Smooth muscle cell of the coronary artery (primary cell): ENCODE measurements around the gene UPK3B. TPM values are rescaled to one million over a fixed set of nuclear protein-coding genes. Genes with fewer than 3 reads are reported as not detected.

ENCODE experiments used
- total RNA-seq: library from RNA; depleted of rRNA; stranded (reverse); fragments of >200 nt; gene quantifications from 2 replicates; pipeline ENCODE4 v1.2.3, GENCODE V29; 2014; ENCODE audit warnings: low replicate concordance

UPK3B gene
- total RNA-seq: 0.08 TPM in 1 of 2 replicates, not detected in the other

DNA sequence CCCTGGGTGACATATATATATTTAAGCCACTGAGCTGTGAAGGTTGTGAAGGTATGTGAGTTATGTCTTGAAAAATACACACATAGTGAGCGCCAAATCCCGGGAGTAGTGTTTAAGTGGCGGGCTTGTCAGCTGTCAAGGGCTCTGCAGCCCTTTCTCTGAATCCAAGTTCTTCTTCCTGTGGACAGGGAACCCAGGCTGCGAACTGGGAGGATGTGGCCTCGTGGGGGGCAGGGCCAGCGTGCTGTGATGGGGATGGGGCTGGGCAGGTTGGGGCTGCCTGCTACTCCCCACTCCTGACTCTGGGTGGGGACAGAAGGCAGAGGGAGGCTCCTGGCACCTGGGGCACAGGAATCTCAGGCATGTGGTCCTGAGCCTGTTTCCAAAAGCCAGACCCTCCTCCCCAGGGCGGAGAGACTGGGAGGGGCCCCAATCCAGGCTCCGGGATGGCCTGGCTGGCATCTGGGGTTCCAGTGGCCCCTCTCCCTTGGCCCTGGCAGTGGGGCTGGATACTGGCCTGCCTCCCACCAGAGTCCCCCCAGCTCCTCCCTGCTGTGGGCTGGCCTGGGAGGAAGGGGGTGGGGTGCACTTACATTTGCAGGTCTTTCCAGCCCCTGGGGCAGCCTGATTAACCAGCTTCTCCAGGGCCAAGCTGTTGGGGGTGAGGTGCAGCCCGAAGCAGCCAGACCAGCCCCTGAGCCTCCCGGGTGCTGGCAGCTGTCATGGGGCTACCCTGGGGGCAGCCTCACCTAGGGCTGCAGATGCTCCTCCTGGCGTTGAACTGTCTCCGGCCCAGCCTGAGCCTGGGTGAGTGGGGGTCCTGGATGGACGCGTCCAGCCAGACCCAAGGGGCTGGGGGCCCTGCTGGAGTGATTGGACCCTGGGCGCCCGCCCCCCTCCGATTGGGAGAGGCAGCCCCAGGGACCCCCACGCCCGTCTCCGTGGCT is at the start of gene UPK3B:
TSS of gene UPK3B (plus strand) at position 622 of the 947 bp plus-strand sequence. CDS start at position 723, 101 bp downstream.

DNA sequence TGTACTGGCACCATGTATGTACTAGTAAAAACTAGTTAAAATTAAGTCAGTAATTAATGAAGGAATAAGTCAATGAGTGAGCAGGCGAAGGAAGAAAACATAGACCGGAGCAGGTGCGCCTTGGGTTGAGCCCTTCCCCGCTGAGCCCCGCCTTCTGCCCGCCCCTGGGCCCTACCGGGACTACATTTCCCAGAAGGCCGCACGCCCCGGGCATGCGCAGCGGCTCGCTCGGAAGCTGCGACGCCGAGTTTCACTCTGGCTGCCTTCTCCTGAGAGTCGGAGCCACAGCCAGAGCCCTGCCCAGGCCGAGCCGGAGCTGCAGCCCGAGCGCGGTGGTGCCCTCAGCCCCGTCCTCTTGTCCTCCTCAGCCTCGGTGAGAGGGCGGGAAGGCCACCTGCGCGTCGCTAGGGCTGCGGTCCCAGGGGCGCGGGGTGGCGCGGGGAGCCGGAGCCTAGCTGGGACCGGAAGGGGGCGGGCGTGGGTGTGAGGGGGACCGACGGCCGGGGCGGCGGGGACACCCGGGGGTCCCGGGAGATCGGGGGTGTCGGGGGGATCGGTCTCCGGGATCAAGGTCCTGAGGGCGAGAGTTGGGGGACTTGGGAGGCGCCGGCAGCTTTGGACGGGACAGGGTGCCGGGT is 48.8 kb upstream of the UPK3B start, which contains the start of gene DTX2:
TSS of gene DTX2 (plus strand) at position 246 of the 638 bp plus-strand sequence. CDS start 18,801 bp downstream, outside the sequence.

DNA sequence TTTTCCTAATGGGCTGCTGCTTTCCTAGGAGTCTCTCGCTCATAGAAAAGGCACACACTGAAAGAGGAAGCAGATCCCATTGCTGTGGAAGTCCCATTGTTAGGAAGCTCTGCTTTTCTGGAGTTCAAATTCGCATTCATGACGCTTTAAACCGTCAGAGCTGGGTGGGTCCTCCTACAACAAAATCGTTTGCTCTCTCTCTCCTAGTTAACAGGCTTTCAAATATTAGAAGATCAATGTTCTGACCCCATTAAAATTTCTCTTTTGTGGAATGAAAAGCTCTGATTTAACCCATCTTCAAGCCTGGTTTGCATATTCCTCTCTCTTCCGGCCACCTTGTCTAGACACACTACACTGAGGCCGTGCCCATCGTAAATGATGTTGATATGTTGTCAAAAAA is 32.8 kb downstream of the UPK3B start, which contains the start of gene SPDYE16:
TSS of gene SPDYE16 (minus strand) at position 101 of the 400 bp plus-strand sequence. CDS start 1,838 bp downstream, outside the sequence.

Other genes starting within 250 kb of the UPK3B start
- gene HSPB1, start 207.9 kb upstream of the UPK3B start, total RNA-seq: 31.0 and 39.5 TPM in 2 replicates
- gene YWHAG, start 151.6 kb upstream of the UPK3B start, total RNA-seq: 62.2 and 84.9 TPM in 2 replicates
- 0.68 TPM in 1 of 2 replicates, not detected in the other for gene SSC4D, start 100.9 kb upstream of the UPK3B start, total RNA-seq
- gene ZP3, start 85.6 kb upstream of the UPK3B start, total RNA-seq: 1.4 and 2.2 TPM in 2 replicates
- gene DTX2, start 48.8 kb upstream of the UPK3B start, total RNA-seq: 0.94 and 3.2 TPM in 2 replicates
- gene SPDYE16, start 32.7 kb downstream of the UPK3B start, total RNA-seq: 0.12 and 0.15 TPM in 2 replicates
- gene POMZP3, start 116.7 kb downstream of the UPK3B start, total RNA-seq: 0.59 and 3.5 TPM in 2 replicates